DOHH2 (cell line): ENCODE results near the gene CORT.

Source experiments
- H3F3A ChIP-seq: fragments of 200-600 bp; sonication (generic), shearing (Covaris generic); 2 replicates; pipeline ENCODE4 v1.6.0; 2016; ENCODE audit warnings: antibody characterized with exemption, mild to moderate bottlenecking; ENCODE audit not compliant: control insufficient read depth, insufficient read depth
- H3K27ac ChIP-seq: fragments of 200-600 bp; sonication (generic); 2 replicates; pipeline ENCODE4 v1.5.1; 2014; ENCODE audit warnings: low read depth, mild to moderate bottlenecking, low read length, moderate library complexity
- H3K27me3 ChIP-seq: fragments of 200-600 bp; sonication (generic); 2 replicates; pipeline ENCODE4 v1.6.1; 2014; ENCODE audit warnings: mild to moderate bottlenecking, low read length, mixed read lengths; ENCODE audit not compliant: control insufficient read depth
- H3K36me3 ChIP-seq: fragments of 200-600 bp; sonication (generic); 2 replicates; pipeline ENCODE4 v1.6.1; 2014; ENCODE audit warnings: mild to moderate bottlenecking, low read length, moderate library complexity, mixed read lengths; ENCODE audit not compliant: control insufficient read depth
- H3K4me1 ChIP-seq: fragments of 200-600 bp; sonication (generic); 2 replicates; pipeline ENCODE4 v1.6.1; 2014; ENCODE audit warnings: mild to moderate bottlenecking, low read length, mixed read lengths; ENCODE audit not compliant: control insufficient read depth
- H3K4me2 ChIP-seq: fragments of 200-600 bp; sonication (generic); 2 replicates; pipeline ENCODE4 v1.6.0; 2014; ENCODE audit warnings: mild to moderate bottlenecking, low read length, moderate library complexity
- H3K4me3 ChIP-seq: fragments of 200-600 bp; sonication (generic); 2 replicates; pipeline ENCODE4 v1.5.1; 2014; ENCODE audit warnings: mild to moderate bottlenecking, low read length, mixed read lengths
- H3K79me2 ChIP-seq: fragments of 200-600 bp; sonication (generic); 2 replicates; pipeline ENCODE4 v1.6.1; 2014; ENCODE audit warnings: mild to moderate bottlenecking, low read length, mixed read lengths; ENCODE audit not compliant: control insufficient read depth
- H3K9me2 ChIP-seq: fragments of 200-600 bp; sonication (generic); replicated peaks from 2 replicates; pipeline ENCODE4 v1.6.1; 2014; ENCODE audit warnings: mild to moderate bottlenecking, low read length, mixed read lengths; ENCODE audit not compliant: control insufficient read depth
- H3K9me3 ChIP-seq: fragments of 200-600 bp; sonication (generic); 2 replicates; pipeline ENCODE4 v1.6.1; 2014; ENCODE audit warnings: antibody characterized with exemption, low read length, mixed read lengths; ENCODE audit not compliant: control insufficient read depth, insufficient read depth
- H4K20me1 ChIP-seq: fragments of 200-600 bp; sonication (generic); 2 replicates; pipeline ENCODE4 v1.6.0; 2014; ENCODE audit warnings: low read depth, mild to moderate bottlenecking, antibody characterized with exemption, low read length, moderate library complexity; ENCODE audit not compliant: control insufficient read depth, insufficient read depth
- EZH2phosphoT487 ChIP-seq: fragments of 200-600 bp; sonication (generic); IDR thresholded peaks from 2 replicates; pipeline ENCODE4 v1.6.1; 2017; ENCODE audit warnings: borderline replicate concordance, mild to moderate bottlenecking, antibody characterized with exemption, low read length, moderate library complexity, mixed read lengths
- TF ChIP-seq, protein P1 (sequence below): fragments of 200-600 bp; sonication (generic); IDR thresholded peaks from one replicate; pipeline ENCODE4 v1.5.1; 2014; ENCODE audit warnings: antibody characterized with exemption, mild to moderate bottlenecking, low read depth, low read length; ENCODE audit not compliant: poor library complexity, severe bottlenecking

The CORT gene

DNA sequence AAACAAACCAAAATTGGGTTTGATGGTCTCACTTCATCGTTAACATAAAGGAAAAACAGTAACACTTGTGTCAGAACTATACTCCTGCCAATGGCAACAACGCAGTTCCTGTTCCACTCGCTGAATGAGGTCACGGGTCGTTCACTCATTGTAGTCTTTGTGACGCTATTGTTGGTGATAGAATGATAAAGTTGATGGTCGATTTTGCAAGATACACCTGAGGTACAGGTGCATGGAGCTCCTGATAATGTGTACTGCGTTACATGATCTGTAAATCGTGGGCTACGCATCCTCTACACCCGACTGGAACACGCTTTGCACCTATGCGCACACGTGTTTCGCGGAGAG is 20.0 kb upstream of the CORT start:
- TF ChIP-seq, protein P1, sequence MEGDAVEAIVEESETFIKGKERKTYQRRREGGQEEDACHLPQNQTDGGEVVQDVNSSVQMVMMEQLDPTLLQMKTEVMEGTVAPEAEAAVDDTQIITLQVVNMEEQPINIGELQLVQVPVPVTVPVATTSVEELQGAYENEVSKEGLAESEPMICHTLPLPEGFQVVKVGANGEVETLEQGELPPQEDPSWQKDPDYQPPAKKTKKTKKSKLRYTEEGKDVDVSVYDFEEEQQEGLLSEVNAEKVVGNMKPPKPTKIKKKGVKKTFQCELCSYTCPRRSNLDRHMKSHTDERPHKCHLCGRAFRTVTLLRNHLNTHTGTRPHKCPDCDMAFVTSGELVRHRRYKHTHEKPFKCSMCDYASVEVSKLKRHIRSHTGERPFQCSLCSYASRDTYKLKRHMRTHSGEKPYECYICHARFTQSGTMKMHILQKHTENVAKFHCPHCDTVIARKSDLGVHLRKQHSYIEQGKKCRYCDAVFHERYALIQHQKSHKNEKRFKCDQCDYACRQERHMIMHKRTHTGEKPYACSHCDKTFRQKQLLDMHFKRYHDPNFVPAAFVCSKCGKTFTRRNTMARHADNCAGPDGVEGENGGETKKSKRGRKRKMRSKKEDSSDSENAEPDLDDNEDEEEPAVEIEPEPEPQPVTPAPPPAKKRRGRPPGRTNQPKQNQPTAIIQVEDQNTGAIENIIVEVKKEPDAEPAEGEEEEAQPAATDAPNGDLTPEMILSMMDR: no peak
- no peak for TF ChIP-seq EZH2phosphoT487
- Histone ChIP-seq H3K4me3 (peak overlapping the region; percentile 100), H4K20me1 (no peaks in the 10 kb centered on the region), H3K27me3 (no peaks in the 10 kb centered on the region), H3F3A (no peaks in the 10 kb centered on the region), H3K9me3 (no peaks in the 10 kb centered on the region), H3K4me2 (peak overlapping the region; percentile 94), H3K9me2 (no peaks in the 10 kb centered on the region), H3K36me3 (peaks cover 14% of the 10 kb centered on the region), H3K27ac (no peak overlapping the region), H3K4me1 (peaks cover 47% of the 10 kb centered on the region), H3K79me2 (peaks cover 33% of the 10 kb centered on the region)

DNA sequence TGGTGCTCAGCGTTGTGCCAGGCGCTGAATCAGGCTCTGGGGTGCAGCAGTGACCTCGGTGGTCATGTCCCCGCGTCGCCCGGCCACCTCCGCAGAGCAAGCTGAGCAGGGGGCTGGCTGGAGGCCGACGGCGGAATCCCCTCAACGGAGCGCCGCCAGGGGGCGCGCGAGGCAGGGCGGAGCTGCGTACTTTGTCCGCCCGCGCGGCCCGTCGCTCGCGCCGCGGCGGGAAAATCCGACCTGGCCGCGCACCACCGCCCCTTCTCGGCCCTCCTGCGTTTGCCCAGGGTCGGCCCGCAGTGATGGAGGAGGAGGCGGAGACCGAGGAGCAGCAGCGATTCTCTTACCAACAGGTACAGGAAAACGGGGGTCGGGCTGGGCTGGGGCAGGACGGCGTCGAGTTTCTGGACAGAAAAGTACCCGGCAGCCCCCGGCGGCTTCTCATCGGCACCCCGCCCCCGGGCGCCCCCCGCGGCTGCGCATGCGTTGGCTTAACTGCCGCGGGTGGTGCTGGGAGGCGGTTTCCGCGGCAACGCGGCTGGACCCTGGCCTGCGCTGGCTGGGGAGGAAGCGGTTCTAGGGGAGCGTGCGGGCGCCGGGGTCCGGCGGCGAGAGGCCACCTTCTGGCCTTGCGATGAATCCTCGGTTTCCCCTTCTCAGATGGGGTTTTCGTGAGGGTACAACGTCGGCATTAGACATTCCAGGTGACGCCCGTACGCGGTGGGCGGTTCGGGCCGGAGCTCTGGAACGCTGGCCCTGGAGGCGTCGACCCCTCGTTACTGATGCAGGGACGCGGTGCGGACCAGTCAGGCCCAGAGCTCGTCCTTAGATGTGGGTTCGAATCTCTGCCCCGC is 19.4 kb upstream of the CORT start, which contains the start of gene CENPS:
Gene CENPS (plus strand): TSS at position 218 of the 854 bp plus-strand sequence. CDS start 85 bp downstream, at position 303.
- H3K27me3 ChIP-seq: no peaks in the 10 kb centered on the region
- H3K4me1 ChIP-seq: peaks cover 47% of the 10 kb centered on the region
- H4K20me1 ChIP-seq: no peaks in the 10 kb centered on the region
- no peaks in the 10 kb centered on the region for H3F3A ChIP-seq
- peak within 1 kb of the TSS; percentile 66 for H3K27ac ChIP-seq
- H3K9me3 ChIP-seq: no peaks in the 10 kb centered on the region
- TF ChIP-seq EZH2phosphoT487: no peak
- TF ChIP-seq, protein P1: peak; percentile 89
- H3K36me3 ChIP-seq: peaks cover 19% of the 10 kb centered on the region
- peak within 1 kb of the TSS; percentile 100 for H3K4me3 ChIP-seq
- no peaks in the 10 kb centered on the region for H3K9me2 ChIP-seq
- peaks cover 33% of the 10 kb centered on the region for H3K79me2 ChIP-seq
- H3K4me2 ChIP-seq: peak within 1 kb of the TSS; percentile 94

DNA sequence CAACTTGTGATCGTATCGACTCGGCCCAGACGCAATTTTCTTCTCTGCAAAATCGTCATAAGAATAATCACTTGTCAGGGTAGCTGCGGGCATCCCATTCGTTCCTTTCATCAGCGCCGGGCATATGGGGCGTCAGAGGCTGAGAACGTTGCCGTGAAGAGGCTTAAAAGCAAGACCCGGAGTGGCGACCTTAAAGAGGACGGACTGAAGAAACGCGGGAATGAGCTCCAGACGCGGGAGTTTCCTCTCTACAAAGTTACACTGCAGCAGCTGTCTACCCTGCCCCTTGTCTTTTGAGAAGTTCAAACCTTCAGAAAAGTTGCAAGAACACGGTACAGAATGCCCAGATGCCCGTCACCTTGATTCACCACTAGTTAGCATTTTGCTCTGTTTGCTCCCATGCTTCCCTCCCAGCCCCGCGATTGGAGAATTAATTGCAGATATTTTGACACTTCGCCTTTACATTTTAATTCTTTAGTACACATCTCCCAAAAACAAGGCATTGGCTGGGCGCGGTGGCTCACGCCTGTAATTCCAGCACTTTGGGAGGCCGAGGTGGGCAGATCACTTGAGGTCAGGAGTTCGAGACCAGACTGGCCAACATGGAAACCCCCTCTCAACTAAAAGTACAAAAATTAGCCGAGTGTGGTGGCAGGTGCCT is 18.6 kb upstream of the CORT start:
- H3K27ac ChIP-seq: peak overlapping the region; percentile 66
- TF ChIP-seq, protein P1: no peak
- TF ChIP-seq EZH2phosphoT487: no peak
- H3K9me2 ChIP-seq: no peaks in the 10 kb centered on the region
- H3K4me3 ChIP-seq: peak overlapping the region; percentile 100
- no peaks in the 10 kb centered on the region for H4K20me1 ChIP-seq
- H3K36me3 ChIP-seq: peaks cover 19% of the 10 kb centered on the region
- H3K4me2 ChIP-seq: peak overlapping the region; percentile 94
- no peaks in the 10 kb centered on the region for H3K9me3 ChIP-seq
- H3F3A ChIP-seq: no peaks in the 10 kb centered on the region
- H3K27me3 ChIP-seq: no peaks in the 10 kb centered on the region
- peaks cover 33% of the 10 kb centered on the region for H3K79me2 ChIP-seq
- peaks cover 47% of the 10 kb centered on the region for H3K4me1 ChIP-seq
